ENCODE data around the gene TBKBP1.
A peak's percentile ranks its signal among the peaks of the same experiment; 100 is the strongest.

TBKBP1 gene

GRCh38 chr17:47693731-47694580 is at the start of gene TBKBP1:
TBKBP1 (plus strand) TSS chr17:47694161; CDS start chr17:47696113, 1,952 bp downstream.
- H3K27me3 ChIP-seq (ENCODE audit: insufficient read depth, low read length): no peaks in the 10 kb centered on the region; the same call in 1 of the 2 replicates
- no peaks in the 10 kb centered on the region for H3K9me3 ChIP-seq (ENCODE audit: insufficient read depth, low read depth, low read length)
- peak within 1 kb of the TSS; percentile 94 for H3K4me3 ChIP-seq (ENCODE audit: low read length)
- H3K36me3 ChIP-seq (ENCODE audit: insufficient read depth, low read depth, low read length): 0 out of 2 replicates have a peak, but pooled peaks cover 5% of the 10 kb centered on the region
- peaks cover 16% of the 10 kb centered on the region for H3K4me1 ChIP-seq (ENCODE audit: insufficient read depth, low read length)
- H3K27ac ChIP-seq (ENCODE audit: low read length): peak within 1 kb of the TSS; percentile 49
- peak within 1 kb of the TSS; percentile 77; the same call in 1 of the 2 replicates for H3K9ac ChIP-seq (ENCODE audit: low read depth, low read length)

- H3K9me3 ChIP-seq (ENCODE audit: insufficient read depth, low read depth, low read length): no peaks in the 10 kb centered on the region
- no peak overlapping the region for H3K9ac ChIP-seq (ENCODE audit: low read depth, low read length)
- no peak overlapping the region for H3K27ac ChIP-seq (ENCODE audit: low read length)
- no peaks in the 10 kb centered on the region for H3K36me3 ChIP-seq (ENCODE audit: insufficient read depth, low read depth, low read length)
- H3K4me3 ChIP-seq (ENCODE audit: low read length): no peak overlapping the region
- H3K4me1 ChIP-seq (ENCODE audit: insufficient read depth, low read length): no peaks in the 10 kb centered on the region
- no peaks in the 10 kb centered on the region for H3K27me3 ChIP-seq (ENCODE audit: insufficient read depth, low read length)
Measured at GRCh38 chr17:47644324-47644723, 49.6 kb upstream of the TBKBP1 start.

- Histone ChIP-seq H3K9ac (ENCODE audit: low read depth, low read length) (peak within 1 kb of the TSS; percentile 98), H3K27me3 (ENCODE audit: insufficient read depth, low read length) (no peaks in the 10 kb centered on the region), H3K9me3 (ENCODE audit: insufficient read depth, low read depth, low read length) (no peaks in the 10 kb centered on the region), H3K36me3 (ENCODE audit: insufficient read depth, low read depth, low read length) (peaks cover 37% of the 10 kb centered on the region), H3K4me1 (ENCODE audit: insufficient read depth, low read length) (peaks cover 12% of the 10 kb centered on the region), H3K4me3 (ENCODE audit: low read length) (peak within 1 kb of the TSS; percentile 98), H3K27ac (ENCODE audit: low read length) (peak within 1 kb of the TSS; percentile 90)
Measured at GRCh38 chr17:47649153-47649971, 44.6 kb upstream of the TBKBP1 start, which contains the start of gene KPNB1. KPNB1 (plus strand) TSS chr17:47649919; CDS start chr17:47650245, 326 bp downstream.

GRCh38 chr17:47649972-47650524 is 43.9 kb upstream of the TBKBP1 start:
- H3K9me3 ChIP-seq (ENCODE audit: insufficient read depth, low read depth, low read length): no peaks in the 10 kb centered on the region
- H3K4me3 ChIP-seq (ENCODE audit: low read length): peak overlapping the region; percentile 70
- peak overlapping the region; percentile 50 for H3K27ac ChIP-seq (ENCODE audit: low read length)
- H3K27me3 ChIP-seq (ENCODE audit: insufficient read depth, low read length): no peaks in the 10 kb centered on the region
- H3K9ac ChIP-seq (ENCODE audit: low read depth, low read length): peak overlapping the region; percentile 90; the same call in 1 of the 2 replicates
- peaks cover 12% of the 10 kb centered on the region for H3K4me1 ChIP-seq (ENCODE audit: insufficient read depth, low read length)
- peaks cover 44% of the 10 kb centered on the region for H3K36me3 ChIP-seq (ENCODE audit: insufficient read depth, low read depth, low read length)

- peak overlapping the region; percentile 89 for H3K27ac ChIP-seq (ENCODE audit: low read length)
- peaks cover 52% of the 10 kb centered on the region for H3K36me3 ChIP-seq (ENCODE audit: insufficient read depth, low read depth, low read length)
- H3K9me3 ChIP-seq (ENCODE audit: insufficient read depth, low read depth, low read length): no peaks in the 10 kb centered on the region
- H3K27me3 ChIP-seq (ENCODE audit: insufficient read depth, low read length): no peaks in the 10 kb centered on the region
- peak overlapping the region; percentile 98 for H3K9ac ChIP-seq (ENCODE audit: low read depth, low read length)
- peak overlapping the region; percentile 98 for H3K4me3 ChIP-seq (ENCODE audit: low read length)
- peaks cover 12% of the 10 kb centered on the region for H3K4me1 ChIP-seq (ENCODE audit: insufficient read depth, low read length)
Measured at GRCh38 chr17:47650525-47651522, 43.1 kb upstream of the TBKBP1 start.

- H3K9me3 ChIP-seq (ENCODE audit: insufficient read depth, low read depth, low read length): no peaks in the 10 kb centered on the region
- peak overlapping the region; percentile 14 for H3K27ac ChIP-seq (ENCODE audit: low read length)
- no peaks in the 10 kb centered on the region for H3K27me3 ChIP-seq (ENCODE audit: insufficient read depth, low read length)
- peaks cover 12% of the 10 kb centered on the region for H3K4me1 ChIP-seq (ENCODE audit: insufficient read depth, low read length)
- H3K36me3 ChIP-seq (ENCODE audit: insufficient read depth, low read depth, low read length): peaks cover 60% of the 10 kb centered on the region
- H3K9ac ChIP-seq (ENCODE audit: low read depth, low read length): peak overlapping the region; percentile 98; the same call in 1 of the 2 replicates
- peak overlapping the region; percentile 98 for H3K4me3 ChIP-seq (ENCODE audit: low read length)
Measured at GRCh38 chr17:47651704-47652103, 42.3 kb upstream of the TBKBP1 start.

- Histone ChIP-seq H3K27ac (ENCODE audit: low read length) (no peak overlapping the region), H3K4me3 (ENCODE audit: low read length) (peak overlapping the region; percentile 98; the same call in 1 of the 2 replicates), H3K36me3 (ENCODE audit: insufficient read depth, low read depth, low read length) (peaks cover 69% of the 10 kb centered on the region), H3K4me1 (ENCODE audit: insufficient read depth, low read length) (peaks cover 12% of the 10 kb centered on the region), H3K9ac (ENCODE audit: low read depth, low read length) (no peak overlapping the region), H3K27me3 (ENCODE audit: insufficient read depth, low read length) (no peaks in the 10 kb centered on the region), H3K9me3 (ENCODE audit: insufficient read depth, low read depth, low read length) (no peaks in the 10 kb centered on the region)
Measured at GRCh38 chr17:47652570-47652969, 41.4 kb upstream of the TBKBP1 start.

- Histone ChIP-seq H3K4me1 (ENCODE audit: insufficient read depth, low read length) (peaks cover 12% of the 10 kb centered on the region), H3K27me3 (ENCODE audit: insufficient read depth, low read length) (no peaks in the 10 kb centered on the region), H3K9ac (ENCODE audit: low read depth, low read length) (no peak overlapping the region), H3K9me3 (ENCODE audit: insufficient read depth, low read depth, low read length) (no peaks in the 10 kb centered on the region), H3K36me3 (ENCODE audit: insufficient read depth, low read depth, low read length) (peaks cover 78% of the 10 kb centered on the region), H3K4me3 (ENCODE audit: low read length) (no peak overlapping the region), H3K27ac (ENCODE audit: low read length) (no peak overlapping the region)
Measured at GRCh38 chr17:47653442-47653841, 40.5 kb upstream of the TBKBP1 start.

- Histone ChIP-seq H3K9me3 (ENCODE audit: insufficient read depth, low read depth, low read length) (no peaks in the 10 kb centered on the region), H3K4me1 (ENCODE audit: insufficient read depth, low read length) (peaks cover 12% of the 10 kb centered on the region), H3K27ac (ENCODE audit: low read length) (no peak overlapping the region), H3K27me3 (ENCODE audit: insufficient read depth, low read length) (no peaks in the 10 kb centered on the region), H3K9ac (ENCODE audit: low read depth, low read length) (no peak overlapping the region), H3K4me3 (ENCODE audit: low read length) (no peak overlapping the region), H3K36me3 (ENCODE audit: insufficient read depth, low read depth, low read length) (peaks cover 93% of the 10 kb centered on the region)
Measured at GRCh38 chr17:47654991-47655390, 39.0 kb upstream of the TBKBP1 start.

GRCh38 chr17:47660064-47660492 is 33.9 kb upstream of the TBKBP1 start:
- no peak overlapping the region for H3K9ac ChIP-seq (ENCODE audit: low read depth, low read length)
- no peak overlapping the region for H3K27ac ChIP-seq (ENCODE audit: low read length)
- H3K4me3 ChIP-seq (ENCODE audit: low read length): no peak overlapping the region
- H3K4me1 ChIP-seq (ENCODE audit: insufficient read depth, low read length): peaks cover 7% of the 10 kb centered on the region; the same call in 1 of the 2 replicates
- peaks cover 100% of the 10 kb centered on the region for H3K36me3 ChIP-seq (ENCODE audit: insufficient read depth, low read depth, low read length)
- no peaks in the 10 kb centered on the region for H3K27me3 ChIP-seq (ENCODE audit: insufficient read depth, low read length)
- no peaks in the 10 kb centered on the region for H3K9me3 ChIP-seq (ENCODE audit: insufficient read depth, low read depth, low read length)

Data from iPS-20b (cell line).